Measurements from ENCODE around the gene STRIP1. TPM values are rescaled to one million over a fixed set of nuclear protein-coding genes. Genes with fewer than 3 reads are reported as not detected.

Gene STRIP1, protein sequence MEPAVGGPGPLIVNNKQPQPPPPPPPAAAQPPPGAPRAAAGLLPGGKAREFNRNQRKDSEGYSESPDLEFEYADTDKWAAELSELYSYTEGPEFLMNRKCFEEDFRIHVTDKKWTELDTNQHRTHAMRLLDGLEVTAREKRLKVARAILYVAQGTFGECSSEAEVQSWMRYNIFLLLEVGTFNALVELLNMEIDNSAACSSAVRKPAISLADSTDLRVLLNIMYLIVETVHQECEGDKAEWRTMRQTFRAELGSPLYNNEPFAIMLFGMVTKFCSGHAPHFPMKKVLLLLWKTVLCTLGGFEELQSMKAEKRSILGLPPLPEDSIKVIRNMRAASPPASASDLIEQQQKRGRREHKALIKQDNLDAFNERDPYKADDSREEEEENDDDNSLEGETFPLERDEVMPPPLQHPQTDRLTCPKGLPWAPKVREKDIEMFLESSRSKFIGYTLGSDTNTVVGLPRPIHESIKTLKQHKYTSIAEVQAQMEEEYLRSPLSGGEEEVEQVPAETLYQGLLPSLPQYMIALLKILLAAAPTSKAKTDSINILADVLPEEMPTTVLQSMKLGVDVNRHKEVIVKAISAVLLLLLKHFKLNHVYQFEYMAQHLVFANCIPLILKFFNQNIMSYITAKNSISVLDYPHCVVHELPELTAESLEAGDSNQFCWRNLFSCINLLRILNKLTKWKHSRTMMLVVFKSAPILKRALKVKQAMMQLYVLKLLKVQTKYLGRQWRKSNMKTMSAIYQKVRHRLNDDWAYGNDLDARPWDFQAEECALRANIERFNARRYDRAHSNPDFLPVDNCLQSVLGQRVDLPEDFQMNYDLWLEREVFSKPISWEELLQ
- 11.2 to 14.5 TPM (median 13.2 TPM) in 5 replicates for total RNA-seq (2022; extraction: Qiagen RNA extraction; ENCODE audit: low read depth)

GRCh38 chr1:110034451-110035235 lies at the start of gene STRIP1:
STRIP1 (plus strand) TSS chr1:110034624; CDS start chr1:110034638, 14 bp downstream.

DNA sequence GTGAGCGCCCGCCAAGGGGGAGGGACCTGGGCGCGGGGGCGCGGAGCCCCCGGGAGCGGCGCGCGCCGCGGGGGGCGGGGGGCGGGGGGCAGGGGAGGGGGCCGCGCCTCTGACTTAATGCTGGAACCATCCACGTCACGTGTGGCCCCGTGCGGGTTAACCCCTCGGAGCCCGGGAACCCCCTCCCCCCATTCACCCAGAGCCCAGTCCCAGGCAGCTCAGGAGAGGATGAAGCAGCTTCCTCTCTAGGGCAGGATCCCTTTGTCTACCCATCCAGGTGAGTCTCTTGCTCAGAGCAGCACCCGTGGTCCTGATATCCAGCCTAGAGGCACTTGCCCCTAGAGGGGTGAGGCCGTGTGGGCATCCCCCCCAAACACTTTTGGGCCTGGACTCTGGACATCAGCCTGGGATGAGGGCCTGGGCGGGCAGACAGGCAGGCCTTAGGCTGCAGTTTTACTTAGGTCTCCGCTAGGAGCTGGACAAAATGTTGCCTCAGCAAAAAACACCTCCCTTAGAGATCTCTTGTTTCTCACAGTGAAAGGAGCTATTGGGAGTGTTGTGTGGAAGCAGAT lies 36.3 kb downstream of the STRIP1 start, which contains the start of gene ALX3:
TSS of gene ALX3 (minus strand) at position 2 of the 572 bp plus-strand sequence. CDS start 60 bp downstream, outside the sequence.

Other genes with a start within 250 kb of the STRIP1 start
- gene CSF1, start 123.8 kb upstream of the STRIP1 start, total RNA-seq (2022; extraction: Qiagen RNA extraction; ENCODE audit: low read depth): 18.1 to 27.0 TPM (median 25.7 TPM) in 5 replicates
- 46.9 to 56.1 TPM (median 51.4 TPM) in 5 replicates for gene AHCYL1, start 49.9 kb upstream of the STRIP1 start, total RNA-seq (2022; extraction: Qiagen RNA extraction; ENCODE audit: low read depth)
- not detected in 5 replicates for gene ALX3, start 36.0 kb downstream of the STRIP1 start, total RNA-seq (2022; extraction: Qiagen RNA extraction; ENCODE audit: low read depth)
- not detected in 5 replicates for gene UBL4B, start 77.8 kb downstream of the STRIP1 start, total RNA-seq (2022; extraction: Qiagen RNA extraction; ENCODE audit: low read depth)
- 5.2 to 6.8 TPM (median 5.8 TPM) in 5 replicates for gene SLC6A17, start 115.9 kb downstream of the STRIP1 start, total RNA-seq (2022; extraction: Qiagen RNA extraction; ENCODE audit: low read depth)
- gene KCNC4, start 175.7 kb downstream of the STRIP1 start, total RNA-seq (2022; extraction: Qiagen RNA extraction; ENCODE audit: low read depth): 2.2 to 4.4 TPM (median 4.0 TPM) in 5 replicates

Measured in A549 treated with CpdA at 1 μM for 4 hours (cell line).